Liver (tissue), 3 donors: ENCODE results near the gene MTMR12.

Source experiments
- ATF3 ChIP-seq: IDR thresholded peaks from 2 replicates; pipeline ENCODE4 v1.6.1; 2016; ENCODE audit warnings: antibody characterized with exemption
- EGR1 ChIP-seq, 2 donors: IDR thresholded peaks; 2 replicates each; pipeline ENCODE4 v1.6.1; 2016 to 2018; ENCODE audit warnings: antibody characterized with exemption in 2 of 2, low read depth in 2 of 2
- FOXA2 ChIP-seq: IDR thresholded peaks from 2 replicates; pipeline ENCODE4 v1.6.1; 2016; ENCODE audit warnings: antibody characterized with exemption
- GABPA ChIP-seq, 2 donors: IDR thresholded peaks in 1 of 2; conservative IDR thresholded peaks in 1 of 2; 2 replicates each; pipeline ENCODE4 v1.6.1; 2016; ENCODE audit warnings: antibody characterized with exemption in 2 of 2, mild to moderate bottlenecking in 1 of 2, moderate library complexity in 1 of 2
- HNF4A ChIP-seq, 2 donors: conservative IDR thresholded peaks; 2 replicates each; pipeline ENCODE4 v1.6.1; 2016; ENCODE audit warnings: antibody characterized with exemption in 2 of 2, mild to moderate bottlenecking in 2 of 2
- HNF4G ChIP-seq: IDR thresholded peaks from 2 replicates; pipeline ENCODE4 v1.6.1; 2016; ENCODE audit warnings: antibody characterized with exemption
- MAX ChIP-seq: IDR thresholded peaks from 2 replicates; pipeline ENCODE4 v1.6.1; 2016; ENCODE audit warnings: antibody characterized with exemption
- RAD21 ChIP-seq, 2 donors: IDR thresholded peaks; 2 replicates each; pipeline ENCODE4 v1.6.1; 2016; ENCODE audit warnings: antibody characterized with exemption in 2 of 2, mild to moderate bottlenecking in 2 of 2
- SP1 ChIP-seq: IDR thresholded peaks from 2 replicates; pipeline ENCODE4 v1.6.1; 2018; ENCODE audit warnings: antibody characterized with exemption, mild to moderate bottlenecking
- TAF1 ChIP-seq: conservative IDR thresholded peaks from 2 replicates; pipeline ENCODE4 v1.6.1; 2016; ENCODE audit warnings: antibody characterized with exemption, mild to moderate bottlenecking
- YY1 ChIP-seq: IDR thresholded peaks from 2 replicates; pipeline ENCODE4 v1.6.1; 2016; ENCODE audit warnings: antibody characterized with exemption, mild to moderate bottlenecking
- TF ChIP-seq, protein P1 (sequence below): fragments of 150-350 bp; IDR thresholded peaks from 2 replicates; pipeline ENCODE4 v1.5.1; 2017; ENCODE audit warnings: improper control_type of control experiment, low read depth, low read length; ENCODE audit not compliant: missing input control
- TF ChIP-seq, protein P2 (sequence below): IDR thresholded peaks from 2 replicates; pipeline ENCODE4 v1.6.1; 2016; ENCODE audit warnings: antibody characterized with exemption, mild to moderate bottlenecking
- donor health status: healthy.
- donor health status: healthy.

DNA sequence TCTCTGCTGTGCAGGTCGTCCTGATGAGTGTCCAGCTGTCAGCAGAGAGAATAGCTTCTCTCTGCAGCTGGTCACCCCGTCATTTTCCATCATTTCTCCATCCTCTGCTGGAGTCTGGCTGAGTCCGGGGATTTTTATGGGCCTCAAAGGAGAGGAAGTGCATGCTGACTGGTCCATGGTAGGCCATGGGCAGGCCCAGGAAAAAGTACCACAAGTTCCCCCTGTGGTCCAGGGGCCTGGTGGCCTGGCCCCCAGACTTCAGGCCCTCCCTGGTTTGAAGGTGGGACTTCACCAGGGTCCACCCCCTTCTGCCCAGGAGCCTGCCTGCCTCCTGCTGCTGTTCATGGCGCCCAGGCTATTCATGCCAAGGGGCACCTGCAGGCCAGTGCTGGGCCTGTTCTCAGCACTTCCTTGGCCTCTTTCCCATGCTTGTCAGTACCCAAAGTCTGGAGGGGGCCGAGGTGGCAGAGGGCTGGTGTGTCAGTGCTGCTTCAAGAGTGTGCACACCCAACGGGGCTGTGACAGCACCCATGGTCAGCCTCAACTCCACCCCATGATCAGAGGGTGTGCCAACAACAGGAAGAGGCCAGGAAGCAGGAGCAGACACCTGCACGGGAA is 7.3 kb upstream of the MTMR12 start:
- TF ChIP-seq, protein P1, sequence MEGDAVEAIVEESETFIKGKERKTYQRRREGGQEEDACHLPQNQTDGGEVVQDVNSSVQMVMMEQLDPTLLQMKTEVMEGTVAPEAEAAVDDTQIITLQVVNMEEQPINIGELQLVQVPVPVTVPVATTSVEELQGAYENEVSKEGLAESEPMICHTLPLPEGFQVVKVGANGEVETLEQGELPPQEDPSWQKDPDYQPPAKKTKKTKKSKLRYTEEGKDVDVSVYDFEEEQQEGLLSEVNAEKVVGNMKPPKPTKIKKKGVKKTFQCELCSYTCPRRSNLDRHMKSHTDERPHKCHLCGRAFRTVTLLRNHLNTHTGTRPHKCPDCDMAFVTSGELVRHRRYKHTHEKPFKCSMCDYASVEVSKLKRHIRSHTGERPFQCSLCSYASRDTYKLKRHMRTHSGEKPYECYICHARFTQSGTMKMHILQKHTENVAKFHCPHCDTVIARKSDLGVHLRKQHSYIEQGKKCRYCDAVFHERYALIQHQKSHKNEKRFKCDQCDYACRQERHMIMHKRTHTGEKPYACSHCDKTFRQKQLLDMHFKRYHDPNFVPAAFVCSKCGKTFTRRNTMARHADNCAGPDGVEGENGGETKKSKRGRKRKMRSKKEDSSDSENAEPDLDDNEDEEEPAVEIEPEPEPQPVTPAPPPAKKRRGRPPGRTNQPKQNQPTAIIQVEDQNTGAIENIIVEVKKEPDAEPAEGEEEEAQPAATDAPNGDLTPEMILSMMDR = no peak
- TF ChIP-seq YY1 = no peak
- TF ChIP-seq, protein P2, sequence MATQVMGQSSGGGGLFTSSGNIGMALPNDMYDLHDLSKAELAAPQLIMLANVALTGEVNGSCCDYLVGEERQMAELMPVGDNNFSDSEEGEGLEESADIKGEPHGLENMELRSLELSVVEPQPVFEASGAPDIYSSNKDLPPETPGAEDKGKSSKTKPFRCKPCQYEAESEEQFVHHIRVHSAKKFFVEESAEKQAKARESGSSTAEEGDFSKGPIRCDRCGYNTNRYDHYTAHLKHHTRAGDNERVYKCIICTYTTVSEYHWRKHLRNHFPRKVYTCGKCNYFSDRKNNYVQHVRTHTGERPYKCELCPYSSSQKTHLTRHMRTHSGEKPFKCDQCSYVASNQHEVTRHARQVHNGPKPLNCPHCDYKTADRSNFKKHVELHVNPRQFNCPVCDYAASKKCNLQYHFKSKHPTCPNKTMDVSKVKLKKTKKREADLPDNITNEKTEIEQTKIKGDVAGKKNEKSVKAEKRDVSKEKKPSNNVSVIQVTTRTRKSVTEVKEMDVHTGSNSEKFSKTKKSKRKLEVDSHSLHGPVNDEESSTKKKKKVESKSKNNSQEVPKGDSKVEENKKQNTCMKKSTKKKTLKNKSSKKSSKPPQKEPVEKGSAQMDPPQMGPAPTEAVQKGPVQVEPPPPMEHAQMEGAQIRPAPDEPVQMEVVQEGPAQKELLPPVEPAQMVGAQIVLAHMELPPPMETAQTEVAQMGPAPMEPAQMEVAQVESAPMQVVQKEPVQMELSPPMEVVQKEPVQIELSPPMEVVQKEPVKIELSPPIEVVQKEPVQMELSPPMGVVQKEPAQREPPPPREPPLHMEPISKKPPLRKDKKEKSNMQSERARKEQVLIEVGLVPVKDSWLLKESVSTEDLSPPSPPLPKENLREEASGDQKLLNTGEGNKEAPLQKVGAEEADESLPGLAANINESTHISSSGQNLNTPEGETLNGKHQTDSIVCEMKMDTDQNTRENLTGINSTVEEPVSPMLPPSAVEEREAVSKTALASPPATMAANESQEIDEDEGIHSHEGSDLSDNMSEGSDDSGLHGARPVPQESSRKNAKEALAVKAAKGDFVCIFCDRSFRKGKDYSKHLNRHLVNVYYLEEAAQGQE = no peak
- no peak for TF ChIP-seq FOXA2
- no peak for TF ChIP-seq MAX
- TF ChIP-seq ATF3 = no peak
- no peak for TF ChIP-seq GABPA (IDR thresholded peaks at IDR 0.05 in 1 of 2, conservative IDR thresholded peaks at IDR 0.05 in 1 of 2)
- no peak for TF ChIP-seq EGR1 (IDR thresholded peaks at IDR 0.05; ENCODE audit: low read depth in 2 of 2)
- TF ChIP-seq RAD21 (IDR thresholded peaks at IDR 0.05) = no peak
- no peak for TF ChIP-seq HNF4G
- no peak for TF ChIP-seq TAF1
- no peak for TF ChIP-seq SP1
- TF ChIP-seq HNF4A (conservative IDR thresholded peaks at IDR 0.05) = no peak
